Breast epithelium (tissue), 4 donors: Measurements from ENCODE around the gene SLC9A3. TPM values are rescaled to one million over a fixed set of nuclear protein-coding genes. Genes with fewer than 3 reads are reported as not detected.

Experiments used
- DNase-seq, 2 donors: peaks; one replicate each; pipeline ENCODE4 v3.0.0-alpha.2; 2019; ENCODE audit warnings: low spot score in 2 of 2
- H3K27ac ChIP-seq, 2 donors: fragments of 200-600 bp; sonication (generic) in 1 of 2; one replicate each; pipeline ENCODE4 v1.5.1; 2016 to 2019; ENCODE audit warnings: mild to moderate bottlenecking in 1 of 2
- H3K27me3 ChIP-seq, 2 donors: fragments of 200-600 bp; sonication (generic) in 1 of 2; one replicate each; pipeline versions ENCODE4 v1.5.1 to v1.6.0; 2017 to 2019; ENCODE audit warnings: control low read depth in 1 of 2, mild to moderate bottlenecking in 1 of 2
- H3K36me3 ChIP-seq: fragments of 200-600 bp; one replicate; pipeline ENCODE4 v1.5.1; 2019
- H3K4me1 ChIP-seq, 2 donors: fragments of 200-600 bp; sonication (generic); one replicate each; pipeline ENCODE4 v1.5.1; 2016 to 2019; ENCODE audit warnings: control low read depth in 1 of 2
- H3K4me3 ChIP-seq, 3 donors: fragments of 200-600 bp; sonication (generic); 1 replicate in 2 of 3; 2 replicates in 1 of 3; pipeline ENCODE4 v1.5.1; 2016 to 2019; ENCODE audit warnings: mild to moderate bottlenecking in 3 of 3, moderate library complexity in 2 of 3
- H3K9me3 ChIP-seq, 2 donors: fragments of 200-600 bp; sonication (generic) in 1 of 2; one replicate each; pipeline ENCODE4 v1.5.1; 2016 to 2019; ENCODE audit warnings: control low read depth in 1 of 2
- CTCF ChIP-seq, 3 donors: fragments of 450-650 bp; IDR thresholded peaks; one replicate each; pipeline ENCODE4 v1.5.1; 2016 to 2017; ENCODE audit warnings: antibody characterized with exemption in 3 of 3, mild to moderate bottlenecking in 3 of 3, moderate library complexity in 3 of 3
- POLR2A ChIP-seq: fragments of 450-650 bp; IDR thresholded peaks from one replicate; pipeline ENCODE4 v1.6.1; 2016; ENCODE audit warnings: antibody characterized with exemption, mild to moderate bottlenecking, moderate library complexity
- POLR2AphosphoS5 ChIP-seq, 3 donors: sonication (generic); formaldehyde crosslinking; IDR thresholded peaks; one replicate each; pipeline ENCODE4 v1.6.1; 2017; ENCODE audit warnings: antibody characterized with exemption in 3 of 3
- intact Hi-C: fragments of 100-400 bp; cut with DNase I; formaldehyde crosslinking; loops from one replicate; pipeline ENCODE4 v1.15.1; 2023; ENCODE audit warnings: low total_unique reads
- total RNA-seq, 3 donors: library from RNA; depleted of rRNA; stranded (reverse); fragments of >200 nt; gene quantifications; one replicate each; pipeline ENCODE4 v1.1.0, GENCODE V29; 2016

The SLC9A3 gene
- total RNA-seq, 3 donors from 2014 or later: 1.1 to 5.6 (median 2.3) TPM

GRCh38 chr5:445591-445990, 78.7 kb downstream of the SLC9A3 start:
- DNase-seq: no peak
- TF ChIP-seq POLR2A (no peak), POLR2AphosphoS5 (IDR thresholded peaks at IDR 0.05) (no peak), CTCF (IDR thresholded peaks at IDR 0.05) (no peak)

GRCh38 chr5:444226-444625, 80.0 kb downstream of the SLC9A3 start:
- Histone ChIP-seq H3K27me3 (no peaks in the 10 kb centered on the region), H3K4me1 (peaks cover 0 to 6% of the 10 kb centered on the region in 2 donors), H3K4me3 (peak overlapping the region; percentile 85 to 99 (median 95)), H3K36me3 (no peaks in the 10 kb centered on the region), H3K9me3 (no peaks in the 10 kb centered on the region), H3K27ac (no peak overlapping the region)
- no peak for DNase-seq
- intact Hi-C loops: no loop called here
- TF ChIP-seq POLR2A (no peak), CTCF (IDR thresholded peaks at IDR 0.05) (no peak), POLR2AphosphoS5 (IDR thresholded peaks at IDR 0.05) (no peak)

More at GRCh38 chr5:445591-445990, 78.7 kb downstream of the SLC9A3 start:
- no peaks in the 10 kb centered on the region for H3K27me3 ChIP-seq
- intact Hi-C loops: no loop called here
- H3K27ac ChIP-seq: no peak overlapping the region
- H3K4me3 ChIP-seq: no peak overlapping the region
- H3K36me3 ChIP-seq: no peaks in the 10 kb centered on the region
- no peaks in the 10 kb centered on the region for H3K9me3 ChIP-seq
- peaks cover 0 to 6% of the 10 kb centered on the region in 2 donors for H3K4me1 ChIP-seq

- Histone ChIP-seq H3K4me3 (peak overlapping the region; percentile 85 to 99 (median 95)), H3K27ac (peak overlapping the region; percentile 79 to 95), H3K36me3 (no peaks in the 10 kb centered on the region), H3K9me3 (no peaks in the 10 kb centered on the region), H3K27me3 (no peaks in the 10 kb centered on the region), H3K4me1 (peaks cover 0 to 6% of the 10 kb centered on the region in 2 donors)
- intact Hi-C loops: no loop called here
- TF ChIP-seq POLR2A (no peak), POLR2AphosphoS5 (IDR thresholded peaks at IDR 0.05) (peak in 1 of 3 donors; percentile 27)
- no peak for DNase-seq
Measured at GRCh38 chr5:443239-444151, 80.8 kb downstream of the SLC9A3 start.

DNA sequence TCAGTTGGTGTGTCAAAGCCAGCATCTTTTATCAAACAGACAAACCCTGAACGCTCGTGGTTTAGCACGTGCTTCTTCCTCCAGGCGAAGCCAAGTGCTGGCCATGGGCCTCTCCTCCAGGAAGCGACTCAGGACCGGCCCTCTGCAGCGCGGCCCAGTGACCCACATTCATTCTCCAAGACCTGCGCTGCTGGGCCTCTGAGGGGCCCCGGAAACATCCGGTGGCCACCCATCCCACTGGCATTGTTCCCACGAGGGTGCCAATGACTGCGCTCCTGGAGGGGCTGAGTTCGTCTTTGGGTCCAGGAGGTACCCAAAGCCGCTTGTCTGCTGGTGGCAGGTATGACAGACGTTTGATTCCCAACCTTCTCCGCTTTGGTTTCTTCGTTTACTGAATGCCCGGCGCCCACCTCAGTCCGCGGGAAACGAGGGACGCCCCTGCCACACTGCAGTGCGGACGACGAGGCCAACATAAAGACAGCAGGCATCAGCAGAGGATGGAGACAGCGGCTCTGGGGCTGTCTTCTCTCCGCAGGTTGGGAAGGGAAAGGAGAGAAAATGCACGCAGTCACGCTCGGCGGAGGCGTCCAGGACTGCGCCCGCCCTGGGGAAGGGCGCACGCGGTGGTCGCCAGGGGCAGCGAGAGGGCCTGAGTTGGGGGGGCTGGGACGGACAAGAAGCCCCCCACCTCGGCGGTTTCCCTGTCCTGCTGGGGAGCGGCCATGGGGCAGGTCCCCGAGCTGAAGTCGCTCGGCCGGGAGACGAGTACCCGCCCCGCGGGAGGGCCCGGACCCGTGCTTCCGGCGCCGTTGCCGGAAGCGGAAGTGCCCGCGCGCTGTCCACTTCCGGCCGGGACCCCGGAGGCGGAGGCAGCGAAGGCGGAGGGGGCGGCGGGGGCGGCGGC, 81.7 kb downstream of the SLC9A3 start, which contains the start of gene EXOC3:
TSS of gene EXOC3 (plus strand) at position 842 of the 904 bp plus-strand sequence. CDS start 3,030 bp downstream, outside the sequence.
- TF ChIP-seq CTCF (IDR thresholded peaks at IDR 0.05): no peak
- TF ChIP-seq POLR2AphosphoS5 (IDR thresholded peaks at IDR 0.05): peak; percentile 62 to 77 (median 65)
- TF ChIP-seq POLR2A: peak; percentile 44
- intact Hi-C loops: no loop called here
- H3K4me3 ChIP-seq: peak within 1 kb of the TSS; percentile 85 to 99 (median 95)

DNA sequence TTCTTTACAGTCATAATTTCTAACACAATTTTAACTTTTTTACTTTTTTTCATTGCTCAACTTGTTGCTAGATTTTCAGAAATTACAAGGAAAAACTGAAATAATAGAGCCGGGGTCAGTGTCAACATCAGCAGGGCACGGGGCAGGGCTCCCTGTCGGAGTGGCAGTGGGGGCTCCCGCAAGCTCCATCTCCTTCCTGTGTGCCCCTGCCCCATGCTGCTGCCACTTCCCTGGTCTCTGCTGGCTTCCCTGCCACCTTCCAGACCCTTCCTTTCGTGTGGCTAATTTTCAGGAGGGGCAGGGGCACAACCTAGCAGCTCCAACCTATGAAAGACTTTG, 82.3 kb downstream of the SLC9A3 start:
- Histone ChIP-seq H3K27ac (no peak overlapping the region), H3K27me3 (no peaks in the 10 kb centered on the region), H3K36me3 (no peaks in the 10 kb centered on the region), H3K4me3 (peak overlapping the region; percentile 85 to 99 (median 95)), H3K4me1 (peaks cover 0 to 6% of the 10 kb centered on the region in 2 donors), H3K9me3 (no peaks in the 10 kb centered on the region)
- TF ChIP-seq CTCF (IDR thresholded peaks at IDR 0.05) (no peak), POLR2A (no peak), POLR2AphosphoS5 (IDR thresholded peaks at IDR 0.05) (no peak)
- DNase-seq: no peak
- intact Hi-C loops: no loop called here

More for the DNA sequence above, 81.7 kb downstream of the SLC9A3 start, which contains the start of gene EXOC3:
- Histone ChIP-seq H3K27ac (peak within 1 kb of the TSS; percentile 79 to 95), H3K4me1 (peaks cover 0 to 6% of the 10 kb centered on the region in 2 donors), H3K27me3 (no peaks in the 10 kb centered on the region), H3K9me3 (no peaks in the 10 kb centered on the region), H3K36me3 (no peaks in the 10 kb centered on the region)
- DNase-seq: peak in 1 of 2 donors; percentile 45
